ENCODE measurements around the gene CPN2. TPM values are rescaled to one million over a fixed set of nuclear protein-coding genes. Genes with fewer than 3 reads are reported as not detected.

The CPN2 gene
- polyA plus RNA-seq, 4 donors: 0.18 to 1.00 (median 0.72) TPM

DNA sequence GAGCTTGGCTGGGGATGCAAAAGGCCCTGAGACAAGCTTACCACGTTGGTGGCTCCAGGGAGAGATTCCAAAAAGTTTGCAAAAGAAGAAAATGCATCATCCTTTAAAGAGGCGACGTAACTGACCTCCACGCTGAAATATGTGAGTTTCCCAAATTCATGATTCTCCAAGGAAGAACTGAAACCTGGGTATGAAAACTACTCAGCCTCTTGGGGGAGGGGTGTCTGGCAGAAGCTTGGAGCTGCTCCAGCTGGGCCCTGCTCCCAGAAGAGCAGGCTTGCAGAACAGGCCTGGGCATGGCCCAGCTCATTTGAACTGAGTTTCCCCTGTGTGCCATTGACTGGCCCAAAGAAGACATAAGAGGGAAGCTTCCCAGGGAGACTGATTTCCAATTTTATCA is 20.5 kb downstream of the CPN2 start:
- DNase-seq (ENCODE audit: low read depth in 4 of 4, low spot score in 3 of 4): no peak

GRCh38 chr3:194330160-194330559 is 21.0 kb downstream of the CPN2 start:
- no peak for DNase-seq (ENCODE audit: low read depth in 4 of 4, low spot score in 3 of 4)

- DNase-seq (ENCODE audit: low read depth in 4 of 4, low spot score in 3 of 4): no peak
These were observed 21.6 kb downstream of the CPN2 start for GRCh38 chr3:194329583-194329965.

DNA sequence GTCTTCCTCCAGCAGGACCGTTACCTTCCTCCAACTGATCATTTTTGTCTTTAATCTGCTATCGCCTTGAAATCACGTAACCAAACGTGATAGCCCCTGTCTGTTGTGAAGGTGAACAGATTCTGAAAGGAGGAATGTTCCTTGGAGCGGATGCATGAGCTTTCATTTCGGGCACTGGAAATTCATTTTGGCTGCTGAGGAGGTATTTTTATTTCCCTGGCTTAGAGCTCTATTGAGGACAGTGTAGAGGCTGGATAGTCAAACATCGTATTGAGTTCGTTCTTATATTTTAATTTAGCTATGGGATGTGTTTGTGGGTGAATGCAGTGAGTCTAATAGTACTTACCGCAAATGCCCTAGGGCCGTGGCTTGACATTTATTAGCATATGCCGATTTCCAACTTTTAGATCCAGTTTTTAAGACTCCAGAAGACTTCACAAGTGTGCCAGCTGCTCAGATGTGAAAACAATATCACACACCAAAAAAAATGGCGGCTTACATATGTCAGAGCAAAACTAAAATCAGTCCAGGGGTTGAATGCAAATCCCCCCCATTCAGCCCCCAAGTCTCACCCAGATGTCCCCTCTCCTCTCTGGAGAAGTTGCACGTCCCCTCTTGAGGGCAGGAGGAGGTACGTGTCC is 22.1 kb downstream of the CPN2 start:
- no peak for DNase-seq (ENCODE audit: low read depth in 4 of 4, low spot score in 3 of 4)

DNA sequence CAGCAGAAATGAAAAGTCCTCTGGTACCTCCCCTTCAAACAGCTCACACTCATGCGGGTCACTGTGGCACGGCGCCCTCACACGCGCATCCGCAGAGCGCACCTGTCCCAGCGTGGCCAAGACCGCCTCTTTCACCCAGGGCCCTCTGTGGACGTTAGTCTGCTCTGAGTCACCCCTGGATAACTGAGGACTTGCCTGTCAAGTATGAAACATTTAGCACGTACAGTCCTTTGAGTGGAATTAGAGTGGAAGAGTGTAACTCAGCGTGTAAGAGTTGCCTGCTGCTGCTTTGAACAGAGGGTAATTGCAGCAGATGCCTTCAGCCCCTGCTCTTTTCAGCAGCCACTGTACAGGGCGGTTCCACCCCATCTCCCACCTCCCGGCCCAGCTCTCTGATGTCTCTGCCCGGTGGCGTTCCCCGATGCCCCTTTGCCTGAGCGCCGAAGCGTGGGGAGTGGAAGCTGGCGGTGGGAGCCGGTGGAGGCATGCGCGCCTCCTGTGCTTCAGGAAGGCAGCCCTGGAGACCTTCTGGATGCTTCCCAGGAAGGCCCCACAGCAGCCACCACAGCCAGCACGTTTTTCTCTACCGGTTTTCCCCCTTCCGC is 23.0 kb downstream of the CPN2 start:
- no peak for DNase-seq (ENCODE audit: low read depth in 4 of 4, low spot score in 3 of 4)

DNA sequence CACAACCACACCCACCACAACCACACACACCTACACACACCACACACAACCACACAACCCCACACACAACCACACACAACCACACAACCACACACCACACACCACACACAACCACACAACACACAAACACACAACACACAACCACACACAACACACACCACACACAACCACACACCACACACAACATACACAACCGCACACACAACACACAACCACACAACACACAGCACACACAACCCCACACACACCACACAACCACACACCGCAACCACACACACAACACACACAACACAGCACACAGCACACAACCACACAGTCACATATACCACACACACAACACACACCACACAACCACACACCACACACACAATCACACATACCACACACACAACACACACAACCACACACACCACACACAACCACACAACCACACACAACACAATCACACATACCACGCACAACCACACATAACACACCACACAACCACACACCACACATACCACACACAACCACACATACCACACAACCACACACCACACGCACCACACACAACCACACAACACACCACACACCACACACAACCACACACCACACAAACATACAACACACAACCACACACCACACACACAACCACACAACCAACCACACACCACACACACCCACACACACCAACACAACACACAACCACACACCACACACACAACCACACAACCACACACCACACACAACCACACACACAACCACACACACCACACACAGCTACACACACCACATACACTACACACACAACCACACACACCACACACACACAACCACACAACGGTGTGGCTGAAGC is 23.7 kb downstream of the CPN2 start:
- DNase-seq (ENCODE audit: low read depth in 4 of 4, low spot score in 3 of 4): peak in 1 of 4 donors; percentile 42

- DNase-seq (ENCODE audit: low read depth in 4 of 4, low spot score in 3 of 4): no peak
These were observed 24.2 kb downstream of the CPN2 start for GRCh38 chr3:194326968-194327217.

- no peak for DNase-seq (ENCODE audit: low read depth in 4 of 4, low spot score in 3 of 4)
These were observed 24.7 kb downstream of the CPN2 start for GRCh38 chr3:194326192-194326967.

DNA sequence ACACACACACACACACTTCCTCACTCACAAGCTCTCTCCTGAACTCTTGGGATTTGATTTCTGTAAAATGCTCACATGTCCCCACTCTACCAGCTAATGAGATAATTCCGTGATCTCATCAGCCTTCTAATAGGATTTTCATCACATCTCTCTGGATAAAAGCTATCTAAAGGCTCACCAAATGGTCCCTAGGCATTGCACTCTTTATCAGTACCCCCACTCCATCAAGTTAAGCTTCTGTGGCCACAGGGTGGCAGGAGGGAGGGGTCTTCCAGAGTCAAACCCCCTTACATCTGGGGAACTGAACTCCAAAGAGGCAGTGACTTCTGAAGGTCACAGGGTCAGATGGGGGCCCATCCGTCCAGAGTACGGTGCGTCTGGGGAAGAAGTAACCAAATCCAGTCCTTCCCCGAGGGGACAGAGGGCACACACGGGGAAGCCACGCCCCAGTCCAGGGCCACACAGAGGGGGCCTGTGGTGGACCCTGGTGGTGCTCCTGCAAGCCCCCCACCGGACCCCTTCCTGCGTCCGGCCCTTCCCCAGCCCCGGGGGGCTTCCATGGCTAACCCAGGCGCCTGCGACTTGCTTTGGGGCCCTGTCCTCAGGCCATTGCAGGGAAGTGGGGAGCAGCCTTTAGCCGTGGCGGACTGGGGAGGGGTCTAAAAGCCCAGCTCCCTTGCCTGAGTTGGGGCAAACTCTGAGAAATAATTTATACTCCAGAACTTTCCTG is 25.5 kb downstream of the CPN2 start:
- no peak for DNase-seq (ENCODE audit: low read depth in 4 of 4, low spot score in 3 of 4)

DNA sequence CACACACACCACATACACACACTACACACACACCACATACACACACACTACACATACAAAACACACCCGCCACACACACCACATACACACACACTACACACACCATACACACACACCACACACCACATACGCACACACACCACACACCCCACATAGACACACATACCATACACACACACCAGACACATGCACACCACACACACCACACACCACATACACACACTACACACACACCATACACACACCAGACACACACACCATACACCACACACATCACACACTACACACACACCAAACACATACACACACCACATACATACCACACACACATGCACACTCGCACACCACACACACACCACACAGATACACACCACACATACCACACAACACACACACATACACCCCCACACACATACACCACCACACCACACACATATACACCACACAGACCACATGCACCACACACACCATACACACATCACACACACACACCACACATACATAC is 26.3 kb downstream of the CPN2 start:
- DNase-seq (ENCODE audit: low read depth in 4 of 4, low spot score in 3 of 4): no peak

DNA sequence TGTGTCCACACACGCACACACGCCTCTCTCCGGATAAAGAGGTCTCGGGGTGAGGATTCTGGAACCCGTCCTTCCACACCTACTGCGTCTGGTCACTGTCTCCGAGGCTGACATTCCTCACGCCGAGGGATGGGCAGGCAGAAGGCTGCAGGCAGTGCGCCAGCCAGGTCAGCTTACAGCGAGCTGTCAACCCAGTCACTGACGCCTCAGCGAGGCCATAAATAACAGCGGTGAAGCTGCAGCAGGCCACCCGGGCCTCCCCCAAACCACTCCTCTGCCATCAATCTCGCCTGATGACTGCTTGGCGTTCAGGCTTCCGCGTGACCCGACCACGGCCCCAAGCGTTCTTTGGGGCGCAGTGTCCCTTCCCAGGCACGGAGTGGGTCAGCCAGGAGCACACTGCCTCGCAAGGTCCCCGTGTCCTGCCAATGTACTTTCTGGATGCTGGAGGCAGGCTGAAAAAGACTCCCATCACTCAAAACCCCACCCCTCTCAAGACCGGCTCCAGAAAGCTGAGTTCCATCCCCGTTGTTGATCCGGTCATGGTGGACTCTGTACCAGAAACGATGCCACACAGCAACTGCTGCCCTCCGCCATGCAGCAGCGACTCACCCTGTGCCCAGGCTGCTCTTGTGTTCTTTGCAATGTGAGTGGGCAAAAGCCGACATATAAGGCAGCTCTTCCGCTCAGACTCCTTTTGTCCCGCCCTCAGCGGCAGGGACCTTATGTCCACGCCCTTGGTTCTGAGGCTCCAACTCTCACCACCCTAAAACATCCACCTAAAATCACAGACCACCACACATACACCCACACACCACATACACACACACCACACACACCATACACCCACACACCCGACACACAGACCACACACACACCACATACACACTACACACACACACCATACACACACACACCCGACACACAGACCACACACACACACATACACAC is 27.1 kb downstream of the CPN2 start:
- DNase-seq (ENCODE audit: low read depth in 4 of 4, low spot score in 3 of 4): peak in 1 of 4 donors; percentile 60

DNA sequence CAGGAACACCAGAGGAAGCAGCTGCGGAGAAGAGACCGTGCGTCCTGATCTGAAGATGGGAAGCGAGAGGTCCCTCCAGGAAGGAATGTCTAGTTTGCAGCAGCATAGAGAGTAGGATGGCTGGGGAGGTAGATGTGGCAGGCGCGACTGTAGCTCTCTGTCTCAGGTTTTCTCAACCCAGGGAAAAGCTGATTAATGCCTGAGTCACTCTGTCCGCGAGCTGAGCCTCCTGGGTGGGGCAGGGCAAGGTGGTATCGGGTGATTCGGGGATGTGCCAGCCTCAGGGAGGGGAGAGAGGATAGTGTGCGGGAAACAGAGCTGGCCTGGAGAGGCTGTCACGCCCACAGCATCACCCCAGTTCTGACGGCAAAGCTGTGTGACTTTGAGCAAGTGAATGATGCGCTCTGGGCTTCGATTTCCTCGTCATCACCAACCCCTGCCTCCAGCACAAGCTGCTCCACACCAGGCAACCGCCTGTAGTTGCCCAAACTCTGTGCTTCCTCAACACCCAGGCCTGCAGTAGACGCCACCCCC is 28.4 kb downstream of the CPN2 start:
- DNase-seq (ENCODE audit: low read depth in 4 of 4, low spot score in 3 of 4): no peak

DNA sequence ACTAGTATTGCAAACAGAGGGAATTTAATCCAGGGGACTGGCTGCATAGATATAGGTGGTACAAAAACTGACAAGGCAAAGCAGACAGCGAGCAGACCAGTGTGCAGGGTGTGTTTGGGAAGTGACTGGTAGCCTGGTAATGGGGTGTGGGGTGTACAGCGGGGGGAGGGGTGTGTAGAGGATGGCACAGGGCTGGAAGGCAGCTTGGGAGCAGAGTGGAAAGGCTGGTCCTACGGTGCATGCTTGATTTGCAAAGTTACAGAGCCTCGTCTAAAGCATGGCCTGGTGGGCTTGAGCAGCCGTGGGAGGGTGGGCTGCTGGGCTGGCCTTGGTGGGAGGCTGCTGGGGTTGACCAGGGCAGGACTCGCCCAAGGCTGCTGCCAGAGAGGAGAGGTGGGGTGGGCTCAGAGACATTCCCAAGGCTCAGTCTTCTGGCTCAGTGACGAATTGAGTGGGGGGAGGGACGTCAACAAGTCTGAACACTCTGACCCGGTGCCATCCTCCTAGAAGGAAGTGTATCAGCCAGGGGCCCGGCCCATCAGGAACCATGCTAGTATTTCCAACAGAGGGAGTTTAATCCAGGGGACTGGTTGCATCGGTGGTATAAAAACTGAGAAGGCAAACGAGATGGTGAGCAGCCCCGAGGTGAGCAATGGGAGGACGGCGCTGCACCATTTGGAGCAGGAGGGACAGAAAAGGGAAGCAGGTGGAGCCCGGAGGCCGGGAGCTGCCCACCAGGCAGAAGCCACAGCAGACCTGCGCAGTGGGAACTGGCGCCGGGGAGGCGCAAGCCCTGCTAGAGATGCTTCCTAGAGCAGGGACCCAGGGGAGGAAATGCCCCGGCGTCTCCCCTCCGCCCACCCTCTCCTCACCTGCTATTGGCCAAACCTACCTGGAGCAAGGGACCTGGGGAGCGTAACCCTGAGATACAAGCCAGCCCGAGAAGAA is 29.2 kb downstream of the CPN2 start:
- DNase-seq (ENCODE audit: low read depth in 4 of 4, low spot score in 3 of 4): no peak

GRCh38 chr3:194320744-194321243 is 30.3 kb downstream of the CPN2 start:
- no peak for DNase-seq (ENCODE audit: low read depth in 4 of 4, low spot score in 3 of 4)

GRCh38 chr3:194320100-194320499 is 31.0 kb downstream of the CPN2 start:
- no peak for DNase-seq (ENCODE audit: low read depth in 4 of 4, low spot score in 3 of 4)

GRCh38 chr3:194318511-194319161 is 32.5 kb downstream of the CPN2 start:
- DNase-seq (ENCODE audit: low read depth in 4 of 4, low spot score in 3 of 4): no peak

DNA sequence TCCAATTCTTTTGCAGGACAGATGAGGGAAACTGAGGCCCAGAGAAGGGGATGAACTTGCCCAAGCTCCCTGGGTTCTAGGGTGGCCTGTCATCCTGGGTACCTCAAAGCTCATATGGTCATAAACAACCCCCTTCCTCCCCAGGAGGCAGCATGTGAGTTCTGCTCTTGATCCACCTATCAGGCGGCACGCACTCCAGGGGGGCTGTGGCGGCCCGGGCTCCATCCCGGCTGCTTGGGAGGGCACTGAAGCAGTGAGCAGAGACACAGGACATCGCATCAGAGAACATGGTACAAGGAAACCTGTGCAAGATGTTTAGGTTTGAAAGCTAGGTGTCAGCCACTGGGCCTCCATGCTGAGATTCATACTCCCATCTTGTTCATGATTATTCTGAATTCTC is 34.2 kb downstream of the CPN2 start:
- no peak for DNase-seq (ENCODE audit: low read depth in 4 of 4, low spot score in 3 of 4)

All from right renal pelvis (tissue), 4 donors.